ENCODE data around the gene HAUS7. TPM values are rescaled to one million over a fixed set of nuclear protein-coding genes. Genes with fewer than 3 reads are reported as not detected.

HAUS7 gene
- polyA plus RNA-seq, 2 of the 4 experiments (the other 2 are of a cell fraction): 39.1 to 53.6 TPM

- TF ChIP-seq BHLHE40 (IDR thresholded peaks at IDR 0.05; ENCODE audit: low read depth, low read length) (no peak), HOXB5 (CRISPR knock-in tag; IDR thresholded peaks at IDR 0.05) (no peak), MYC (IDR thresholded peaks at IDR 0.05; ENCODE audit: borderline replicate concordance, low read length) (no peak), HOXA7 (CRISPR knock-in tag; IDR thresholded peaks at IDR 0.05) (no peak)
- Histone ChIP-seq H3K4me1 (no peaks in the 10 kb centered on the region), H3K27ac (no peak overlapping the region), H3K4me3 (no peak overlapping the region), H3K4me2 (no peak overlapping the region), H3K9me3 (no peaks in the 10 kb centered on the region)
- FAIRE-seq (no peak), ATAC-seq (no peak), DNase-seq (ENCODE audit: low read depth in 1 of 2, low spot score in 1 of 2) (no peak)
- 100% methylated on average over 2 of the region's 12 CpGs for WGBS (ENCODE audit: missing lambda C conversion rate)
- ChIA-PET POLR2A (no interaction called here), CTCF (no interaction called here)
Observed at GRCh38 chrX:153408871-153409351, 61.5 kb downstream of the HAUS7 start.

DNA sequence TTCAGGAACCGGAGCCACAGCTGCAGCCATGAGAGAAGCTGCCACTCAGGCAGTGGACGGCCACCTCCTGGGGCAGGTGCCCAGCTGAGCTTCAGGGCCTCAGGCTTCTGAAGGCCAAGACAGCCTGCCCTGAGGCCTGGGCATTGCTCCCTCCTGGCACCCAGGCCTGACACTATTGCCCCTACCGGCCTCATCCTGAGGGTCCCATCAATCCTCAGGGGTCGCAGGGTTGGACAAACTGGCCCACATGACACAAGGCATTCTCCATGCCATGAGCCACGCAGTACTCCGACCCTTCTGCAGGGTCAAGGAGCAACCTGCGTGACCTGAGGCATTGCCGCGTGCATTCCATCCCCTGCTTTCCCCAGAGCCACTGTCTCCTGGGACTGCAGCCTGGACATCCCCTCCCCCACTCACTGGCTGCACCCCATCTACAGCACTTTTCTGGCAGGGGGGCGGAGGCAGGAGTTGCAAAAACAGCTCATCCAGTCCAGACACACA lies 62.1 kb downstream of the HAUS7 start:
- ChIA-PET POLR2A (no interaction called here), CTCF (no interaction called here)
- FAIRE-seq (no peak), DNase-seq (ENCODE audit: low read depth in 1 of 2, low spot score in 1 of 2) (no peak), ATAC-seq (no peak)
- 72% methylated on average over 7 of the region's 10 CpGs for WGBS (ENCODE audit: missing lambda C conversion rate)
- Histone ChIP-seq H3K4me1 (no peaks in the 10 kb centered on the region), H3K9me3 (no peaks in the 10 kb centered on the region), H3K4me2 (no peak overlapping the region), H3K4me3 (no peak overlapping the region), H3K27ac (no peak overlapping the region)
- TF ChIP-seq FOSB (CRISPR knock-in tag; IDR thresholded peaks at IDR 0.05) (no peak), CBX2 (IDR thresholded peaks at IDR 0.05; ENCODE audit: borderline replicate concordance, low read depth) (no peak), HOXB13 (CRISPR knock-in tag; IDR thresholded peaks at IDR 0.05; ENCODE audit: low read depth) (no peak), HMGXB4 (CRISPR knock-in tag; IDR thresholded peaks at IDR 0.05; ENCODE audit: borderline replicate concordance) (no peak), TFCP2L1 (CRISPR knock-in tag; IDR thresholded peaks at IDR 0.05) (no peak), ESRRA (IDR thresholded peaks at IDR 0.05; ENCODE audit: borderline replicate concordance, low read length) (no peak), BHLHE40 (IDR thresholded peaks at IDR 0.05; ENCODE audit: low read depth, low read length) (no peak), HES2 (IDR thresholded peaks at IDR 0.05) (no peak)

- no peaks in the 10 kb centered on the region for H3K4me1 ChIP-seq
- TF ChIP-seq BHLHE40 (IDR thresholded peaks at IDR 0.05; ENCODE audit: low read depth, low read length) (no peak), HOXA7 (CRISPR knock-in tag; IDR thresholded peaks at IDR 0.05) (no peak), CBX8 (IDR thresholded peaks at IDR 0.05) (no peak), ESRRA (IDR thresholded peaks at IDR 0.05; ENCODE audit: borderline replicate concordance, low read length) (no peak), CEBPB (IDR thresholded peaks at IDR 0.05) (no peak), SREBF2 (IDR thresholded peaks at IDR 0.05) (no peak), ZSCAN20 (CRISPR knock-in tag; IDR thresholded peaks at IDR 0.05) (no peak), SMC3 (IDR thresholded peaks at IDR 0.05) (no peak), PHF8 (IDR thresholded peaks at IDR 0.05; ENCODE audit: borderline replicate concordance, low read depth) (no peak), KDM5A (IDR thresholded peaks at IDR 0.05) (no peak), RAD21 (conservative IDR thresholded peaks at IDR 0.05 in 1 of 2, IDR thresholded peaks at IDR 0.05 in 1 of 2) (no peak), RFX5 (IDR thresholded peaks at IDR 0.05) (no peak), POLR2AphosphoS2 (conservative IDR thresholded peaks at IDR 0.05; ENCODE audit: low read length) (no peak)
- TF ChIP-seq, protein P1, sequence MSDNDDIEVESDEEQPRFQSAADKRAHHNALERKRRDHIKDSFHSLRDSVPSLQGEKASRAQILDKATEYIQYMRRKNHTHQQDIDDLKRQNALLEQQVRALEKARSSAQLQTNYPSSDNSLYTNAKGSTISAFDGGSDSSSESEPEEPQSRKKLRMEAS (IDR thresholded peaks at IDR 0.05): no peak
- POLR2A ChIA-PET: no interaction called here
- H3K4me3 ChIP-seq: no peak overlapping the region
- no peak overlapping the region for H3K4me2 ChIP-seq
- FAIRE-seq (no peak), ATAC-seq (no peak), DNase-seq (ENCODE audit: low read depth in 1 of 2, low spot score in 1 of 2) (no peak)
- no peaks in the 10 kb centered on the region for H3K9me3 ChIP-seq
- CTCF ChIA-PET: no interaction called here
- H3K27ac ChIP-seq: no peak overlapping the region
- 47% methylated on average over 3 of the region's 3 CpGs for WGBS (ENCODE audit: missing lambda C conversion rate)
Observed at GRCh38 chrX:153407736-153408135, 62.6 kb downstream of the HAUS7 start.

All from A549 (cell line).